Cardiac fibroblast (primary cell): ENCODE data around the gene JADE3.

Experiments used
- DNase-seq, 2 donors: peaks; one replicate each; pipeline versions ENCODE4 v3.0.0 to v3.0.0-alpha.2; 2010; ENCODE audit warnings: low read depth in 2 of 2
- H3K4me3 ChIP-seq, 2 donors: replicated peaks in 1 of 2; 1 replicate in 1 of 2; 2 replicates in 1 of 2; pipeline ENCODE4 v1.5.1; 2011; ENCODE audit warnings: low read depth in 2 of 2, low read length in 2 of 2, mild to moderate bottlenecking in 2 of 2, moderate library complexity in 1 of 2
- TF ChIP-seq, protein P1 (sequence below): IDR thresholded peaks from one replicate; pipeline ENCODE4 v1.5.1; 2011; ENCODE audit warnings: low read depth, mild to moderate bottlenecking, low read length, inconsistent platforms

Gene JADE3

DNA sequence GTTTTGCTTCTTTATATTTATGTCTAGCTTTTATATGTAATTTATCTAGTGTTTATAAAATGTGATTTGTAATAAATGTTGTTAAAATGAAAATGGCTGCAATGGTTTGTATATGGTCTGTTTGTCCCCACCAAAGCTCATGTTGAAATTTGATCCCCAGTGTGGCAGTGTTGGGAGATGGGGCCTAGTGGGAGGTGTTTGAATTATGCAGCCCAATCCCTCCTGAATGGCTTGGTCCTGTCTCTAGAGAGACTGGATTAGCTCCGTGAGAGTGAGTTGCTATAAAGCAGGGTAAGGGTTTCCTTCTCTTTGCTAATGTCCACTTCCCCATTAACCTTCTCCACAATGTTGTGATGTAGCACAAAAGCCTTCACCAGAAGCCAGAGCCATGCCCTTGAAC lies 30.0 kb upstream of the JADE3 start:
- H3K4me3 ChIP-seq = no peak overlapping the region
- TF ChIP-seq, protein P1, sequence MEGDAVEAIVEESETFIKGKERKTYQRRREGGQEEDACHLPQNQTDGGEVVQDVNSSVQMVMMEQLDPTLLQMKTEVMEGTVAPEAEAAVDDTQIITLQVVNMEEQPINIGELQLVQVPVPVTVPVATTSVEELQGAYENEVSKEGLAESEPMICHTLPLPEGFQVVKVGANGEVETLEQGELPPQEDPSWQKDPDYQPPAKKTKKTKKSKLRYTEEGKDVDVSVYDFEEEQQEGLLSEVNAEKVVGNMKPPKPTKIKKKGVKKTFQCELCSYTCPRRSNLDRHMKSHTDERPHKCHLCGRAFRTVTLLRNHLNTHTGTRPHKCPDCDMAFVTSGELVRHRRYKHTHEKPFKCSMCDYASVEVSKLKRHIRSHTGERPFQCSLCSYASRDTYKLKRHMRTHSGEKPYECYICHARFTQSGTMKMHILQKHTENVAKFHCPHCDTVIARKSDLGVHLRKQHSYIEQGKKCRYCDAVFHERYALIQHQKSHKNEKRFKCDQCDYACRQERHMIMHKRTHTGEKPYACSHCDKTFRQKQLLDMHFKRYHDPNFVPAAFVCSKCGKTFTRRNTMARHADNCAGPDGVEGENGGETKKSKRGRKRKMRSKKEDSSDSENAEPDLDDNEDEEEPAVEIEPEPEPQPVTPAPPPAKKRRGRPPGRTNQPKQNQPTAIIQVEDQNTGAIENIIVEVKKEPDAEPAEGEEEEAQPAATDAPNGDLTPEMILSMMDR = no peak

DNA sequence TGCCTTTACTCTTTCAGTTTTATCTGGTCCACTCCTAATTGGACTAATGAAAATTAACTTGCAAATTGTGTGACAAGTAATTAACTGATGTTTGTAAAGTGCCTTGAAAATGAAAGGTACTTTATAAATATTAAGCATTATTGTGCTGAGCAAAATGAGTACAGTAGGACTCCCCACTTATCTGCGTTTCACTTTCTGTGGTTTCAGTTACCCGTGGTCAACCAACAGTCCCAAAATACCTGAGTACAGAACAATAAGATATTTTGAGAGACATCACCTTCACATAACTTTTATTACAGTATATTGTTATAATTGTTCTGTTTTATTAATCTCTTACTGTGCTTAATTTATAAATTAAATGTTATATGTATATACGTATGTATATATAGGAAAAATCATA lies 27.4 kb upstream of the JADE3 start:
- H3K4me3 ChIP-seq = no peak overlapping the region
- DNase-seq = no peak
- TF ChIP-seq, protein P1 = no peak

More for the DNA sequence above, 30.0 kb upstream of the JADE3 start:
- no peak for DNase-seq

DNA sequence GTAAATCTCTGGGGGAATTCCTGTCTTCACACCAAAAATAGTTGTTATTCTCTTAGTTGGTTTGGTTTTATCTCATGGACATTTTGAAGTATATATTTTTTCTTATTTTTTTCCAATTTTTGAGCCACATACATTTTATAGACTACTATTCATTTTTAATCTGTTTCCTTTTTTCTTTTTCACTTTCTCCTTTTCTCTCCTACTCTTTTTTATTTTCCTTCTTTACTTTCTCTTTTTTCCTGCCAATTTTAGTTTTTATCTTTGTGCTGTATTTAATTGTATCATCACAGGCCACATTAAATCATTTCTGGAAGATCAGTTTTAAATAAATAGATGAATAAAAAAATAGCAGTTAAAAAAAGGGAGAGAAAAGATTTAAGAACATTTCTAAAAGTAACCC lies 14.0 kb upstream of the JADE3 start:
- TF ChIP-seq, protein P1 = no peak
- H3K4me3 ChIP-seq = no peak overlapping the region
- no peak for DNase-seq

DNA sequence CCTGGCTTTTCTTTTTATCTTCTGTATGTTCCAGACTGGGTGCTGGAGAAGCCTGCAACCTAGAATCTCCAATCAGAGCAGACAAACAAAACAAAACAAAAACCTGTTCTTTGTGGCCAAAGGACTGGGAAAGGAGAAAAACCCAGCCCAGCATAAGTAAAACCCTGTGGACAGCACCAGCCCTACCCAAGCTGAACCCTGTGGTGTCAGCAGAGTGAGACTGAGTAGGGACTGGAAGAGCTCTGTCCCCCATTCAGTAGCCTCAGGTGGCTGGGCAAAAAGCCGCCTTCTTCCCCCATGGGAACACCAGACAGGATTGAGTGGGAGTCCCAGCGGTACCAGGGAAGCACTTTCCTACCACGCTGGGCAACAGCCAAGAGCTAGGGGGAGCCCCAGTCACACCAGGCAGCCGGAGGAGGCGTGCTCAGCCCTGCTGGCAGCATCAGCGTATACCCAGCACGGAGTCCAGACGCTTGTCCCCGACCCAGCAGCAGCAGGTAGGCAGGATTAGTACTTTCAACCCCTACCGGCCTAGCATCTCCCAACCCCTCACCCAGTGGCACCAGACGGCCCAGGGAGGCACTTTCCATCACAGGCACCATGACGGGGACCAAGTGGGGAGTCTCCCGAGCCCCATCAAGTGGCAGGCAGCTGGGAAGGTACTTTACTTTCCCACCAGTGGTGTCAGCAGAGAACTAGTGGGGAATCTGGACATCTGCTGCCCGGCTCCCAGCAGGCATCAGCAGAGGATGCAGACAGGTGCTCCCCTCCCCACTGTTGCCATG lies 8.6 kb upstream of the JADE3 start:
- peak overlapping the region; percentile 52 to 55 for H3K4me3 ChIP-seq
- DNase-seq = peak; percentile 70 to 77
- TF ChIP-seq, protein P1 = peak; percentile 47

DNA sequence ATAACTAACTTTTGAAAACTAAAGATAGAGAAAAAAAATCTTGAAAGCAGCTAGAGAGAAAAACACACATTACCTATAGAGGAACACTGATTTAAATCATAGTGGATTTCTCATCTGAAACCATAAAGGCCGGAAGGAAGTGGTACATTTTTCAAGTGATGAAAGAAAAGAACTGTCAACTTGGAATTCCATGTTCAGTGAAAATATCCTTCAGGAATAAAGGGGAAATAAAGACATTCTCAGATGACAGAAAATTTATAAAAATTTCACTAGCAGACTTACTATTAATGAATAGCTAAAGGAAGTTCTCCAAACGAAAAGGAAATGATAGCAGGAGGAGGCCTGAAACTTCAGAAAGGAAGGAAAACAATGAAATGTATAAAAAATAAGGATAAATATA lies 7.6 kb upstream of the JADE3 start:
- H3K4me3 ChIP-seq = no peak overlapping the region
- DNase-seq = no peak
- TF ChIP-seq, protein P1 = no peak

DNA sequence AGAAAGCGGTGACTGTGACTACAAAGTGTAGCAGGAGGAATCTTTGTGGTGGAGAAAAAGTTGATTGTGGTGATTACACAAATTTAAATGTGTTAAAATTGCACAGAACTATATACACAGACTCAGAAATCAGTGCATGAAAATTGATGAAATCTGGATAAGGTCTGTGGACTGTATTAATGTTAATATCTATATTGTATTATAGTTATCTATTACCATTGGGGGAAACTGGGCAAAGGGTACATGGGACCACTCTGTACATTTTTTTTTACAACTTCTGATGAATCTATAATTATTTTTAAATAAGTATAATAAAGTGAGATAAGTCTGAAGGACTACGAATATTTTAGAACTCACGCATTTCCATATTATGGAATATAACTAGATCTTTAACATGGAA lies 1.8 kb upstream of the JADE3 start:
- TF ChIP-seq, protein P1 = no peak
- no peak for DNase-seq
- no peak overlapping the region for H3K4me3 ChIP-seq
